Hematopoietic multipotent progenitor cell treated with erythropoietin and hydrocortisone succinate and interleukin-3 and kit ligand, for 17 days (in vitro differentiated cells): Measurements from ENCODE around the gene METTL8.
"Not testable (repeated sequence)": the region's sequence is repeated elsewhere in the genome, so short reads cannot be mapped to it uniquely, and the experiment has no call there.

Experiments used
- DNase-seq: peaks from one replicate; pipeline ENCODE4 v3.0.0-alpha.2; 2015; ENCODE audit warnings: low spot score

The METTL8 gene

DNA sequence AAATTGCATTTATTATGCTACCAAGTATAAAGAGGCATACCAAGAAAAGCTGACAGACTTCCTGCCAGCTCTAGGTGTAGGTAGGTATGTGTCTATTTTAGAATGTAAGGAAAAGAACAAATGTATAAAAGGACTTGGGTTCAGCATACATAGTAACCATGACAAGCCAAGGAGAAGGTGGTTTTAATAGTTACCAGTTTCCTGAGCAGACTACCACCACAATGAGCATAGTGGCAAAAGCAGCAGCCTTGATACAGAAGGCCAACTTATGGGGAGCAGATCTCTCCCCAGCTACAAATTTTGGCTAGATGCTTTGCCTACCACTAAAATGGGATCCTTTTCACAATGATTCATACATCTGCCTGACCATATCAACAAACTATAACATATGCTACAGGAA lies 34.5 kb downstream of the METTL8 start:
- DNase-seq = no peak

DNA sequence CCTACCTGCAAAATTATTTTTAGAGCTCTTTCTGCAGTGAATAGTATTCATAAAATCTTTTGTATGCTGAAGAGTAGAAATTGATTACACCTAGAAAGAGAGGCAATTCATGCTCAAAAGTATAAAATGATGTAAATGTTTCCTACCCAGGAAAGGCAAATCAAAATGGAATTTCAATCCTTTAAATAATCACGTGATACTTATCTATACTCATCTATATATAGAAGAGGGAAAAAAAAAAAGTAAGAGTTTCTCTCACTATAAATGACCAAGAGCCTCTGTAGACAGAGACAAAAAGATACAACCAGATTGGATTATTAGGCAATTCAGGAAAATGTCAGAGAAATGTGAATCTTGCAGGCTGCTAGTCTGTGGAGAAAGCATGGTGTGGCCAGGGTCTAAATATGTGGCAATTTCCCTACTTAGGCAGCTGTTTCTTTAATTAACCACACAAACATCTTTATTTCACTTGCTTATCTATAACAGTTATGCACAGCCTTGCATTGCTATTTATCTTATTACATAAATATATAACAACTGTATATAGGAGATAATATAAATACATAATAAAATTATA lies 39.5 kb downstream of the METTL8 start:
- no peak for DNase-seq

DNA sequence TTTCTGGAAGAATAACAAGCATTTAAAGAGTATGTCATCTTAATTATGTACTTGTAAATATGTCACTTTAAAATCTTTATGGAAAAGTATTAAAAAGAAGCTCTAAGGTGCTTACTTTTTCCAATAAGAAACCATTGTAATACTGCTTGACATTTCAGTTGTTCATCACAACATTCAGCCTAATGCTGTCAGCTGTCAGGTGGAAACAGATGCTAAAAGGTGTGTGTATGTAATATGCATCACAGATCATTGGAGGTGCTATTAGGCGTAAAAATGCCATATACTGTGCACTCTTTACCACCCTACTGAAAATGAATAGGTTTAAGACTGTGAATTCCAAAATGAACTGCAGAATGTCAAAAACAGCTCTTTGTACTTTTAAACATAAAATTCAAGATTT lies 40.3 kb downstream of the METTL8 start:
- DNase-seq = no peak

DNA sequence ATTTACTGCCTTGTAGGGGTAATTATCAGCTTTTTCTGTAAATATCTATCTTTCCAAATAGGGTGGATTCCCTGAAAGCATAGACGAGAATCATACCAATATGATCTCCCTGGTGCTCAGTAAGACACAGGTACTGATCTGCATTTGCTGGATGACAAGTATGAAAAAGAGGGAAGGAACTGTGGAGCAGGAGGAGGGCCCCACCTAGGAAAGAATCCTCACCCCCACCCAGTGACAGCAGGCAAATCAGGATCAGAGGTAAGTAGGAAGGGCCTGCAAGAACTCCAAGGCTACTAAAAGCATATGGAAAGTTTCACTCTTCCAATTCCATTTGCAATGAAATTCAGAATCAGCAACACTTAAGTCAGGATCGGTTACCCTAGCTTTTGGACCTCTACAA lies 42.3 kb downstream of the METTL8 start:
- DNase-seq = no peak

DNA sequence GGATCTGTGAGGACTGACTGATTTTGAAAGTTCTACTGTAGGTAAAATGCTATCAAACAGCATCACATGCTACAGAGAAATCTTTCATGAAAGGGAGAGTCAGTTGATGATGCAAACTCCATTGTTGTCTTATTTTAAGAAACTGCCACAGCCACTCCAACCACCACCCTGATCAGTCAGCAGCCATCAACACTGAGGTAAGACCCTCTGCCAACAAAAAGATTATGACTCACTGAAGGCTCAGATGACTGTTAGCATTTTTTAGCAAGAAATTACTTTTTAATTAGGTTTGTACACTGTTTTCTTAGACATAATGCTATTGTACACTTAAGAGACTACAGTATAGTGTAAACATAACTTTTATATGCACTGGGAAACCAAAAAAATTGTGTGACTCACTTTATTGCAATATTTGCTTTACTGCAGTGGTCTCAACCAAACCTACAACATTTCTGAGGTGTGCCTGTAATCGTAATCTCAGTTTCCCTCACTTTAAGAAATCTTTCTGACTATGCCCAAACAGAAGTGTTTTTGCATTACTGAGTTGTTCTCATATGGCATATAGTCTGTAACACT lies 42.8 kb downstream of the METTL8 start:
- no peak for DNase-seq

DNA sequence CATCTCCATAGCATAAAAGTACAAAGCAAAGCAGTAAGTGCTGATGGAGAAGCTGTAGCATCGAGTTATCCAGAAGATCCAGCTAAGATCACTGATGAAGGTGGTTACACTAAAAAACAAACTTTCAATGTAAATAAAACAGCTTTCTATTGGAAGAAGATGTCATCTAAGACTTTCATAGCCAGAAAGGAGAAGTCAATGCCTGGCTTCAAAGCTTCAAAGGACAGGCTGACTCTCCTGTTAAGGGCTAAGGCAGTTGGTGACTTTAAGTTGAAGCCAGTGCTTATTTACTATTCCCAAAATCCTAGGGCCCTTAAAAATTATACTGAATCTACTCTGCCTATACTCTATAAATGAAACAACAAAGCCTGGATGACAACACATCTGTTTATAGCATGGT lies 44.0 kb downstream of the METTL8 start:
- DNase-seq = no peak

DNA sequence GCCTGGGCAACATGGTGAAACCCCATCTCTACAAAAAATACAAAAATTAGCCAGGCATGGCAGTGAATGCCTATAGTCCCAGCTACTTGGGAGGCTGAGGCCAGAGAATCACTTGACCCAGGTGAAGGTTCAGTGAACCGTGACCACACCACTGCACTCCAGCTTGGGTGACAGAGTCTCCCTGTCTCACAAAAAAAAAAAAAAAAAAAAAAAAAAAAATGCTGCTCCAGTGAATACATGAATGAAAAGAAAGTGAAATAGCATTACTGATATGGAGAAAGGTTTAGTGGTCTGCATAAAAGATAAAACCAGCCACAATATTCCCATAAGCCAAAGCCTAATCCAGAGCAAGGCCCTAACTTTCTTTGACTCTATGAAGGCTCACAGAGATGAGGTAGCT lies 44.5 kb downstream of the METTL8 start:
- DNase-seq = no peak

DNA sequence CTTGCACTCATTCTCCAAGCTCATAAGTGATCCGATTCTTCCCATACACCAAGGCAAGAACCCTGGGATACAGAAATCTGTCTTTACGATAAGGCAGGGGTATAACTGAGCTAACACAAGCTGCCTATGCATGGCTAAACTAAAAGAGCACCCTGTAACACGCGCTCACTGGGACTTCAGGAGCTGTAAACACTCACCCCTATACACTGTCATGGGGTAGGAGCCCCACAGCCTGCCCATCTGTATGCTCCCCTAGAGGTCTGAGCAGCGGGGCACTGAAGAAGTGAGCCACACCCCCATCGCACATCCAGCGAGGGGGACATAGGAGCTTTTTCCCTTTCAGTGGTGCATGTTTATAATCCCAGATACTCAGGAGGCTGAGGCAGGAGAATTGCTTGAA lies 46.7 kb downstream of the METTL8 start:
- no peak for DNase-seq

DNA sequence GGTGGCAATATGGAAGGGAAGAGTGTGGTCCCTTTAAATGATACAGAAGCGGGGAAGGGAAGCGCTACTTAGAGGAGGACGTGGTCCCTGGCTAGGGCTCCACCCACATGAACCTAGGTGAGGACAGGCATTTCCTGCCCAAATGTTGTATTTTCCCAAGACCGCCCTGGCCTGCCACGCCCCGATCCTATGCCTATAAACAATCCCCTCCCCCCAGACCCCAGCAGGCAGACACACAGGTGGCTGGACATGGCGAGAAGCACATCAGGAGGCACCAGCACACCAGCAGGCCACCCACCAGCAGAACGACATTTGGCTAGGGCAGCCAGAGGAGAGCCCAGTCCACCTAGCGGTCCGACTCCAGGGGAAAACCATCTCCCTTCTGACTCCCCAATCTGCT lies 47.2 kb downstream of the METTL8 start:
- no peak for DNase-seq

DNA sequence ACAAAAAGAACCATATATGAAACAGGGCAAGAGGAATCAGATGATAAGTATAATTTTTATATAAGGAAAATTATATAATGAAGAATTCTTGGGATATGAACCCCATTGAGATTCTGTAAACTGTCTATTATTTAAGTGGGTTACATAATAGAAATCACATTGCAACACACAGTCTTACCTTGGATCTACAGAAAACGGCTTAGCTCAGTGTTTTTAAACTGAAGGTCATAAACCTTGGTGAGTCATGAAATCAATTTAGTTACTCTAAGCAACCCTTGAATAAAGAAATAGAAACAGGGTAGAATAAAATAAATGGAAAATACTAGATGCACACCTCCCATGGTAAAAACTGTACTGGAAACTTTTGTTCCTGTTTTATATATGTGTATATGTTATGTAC lies 50.7 kb downstream of the METTL8 start:
- no peak for DNase-seq

DNA sequence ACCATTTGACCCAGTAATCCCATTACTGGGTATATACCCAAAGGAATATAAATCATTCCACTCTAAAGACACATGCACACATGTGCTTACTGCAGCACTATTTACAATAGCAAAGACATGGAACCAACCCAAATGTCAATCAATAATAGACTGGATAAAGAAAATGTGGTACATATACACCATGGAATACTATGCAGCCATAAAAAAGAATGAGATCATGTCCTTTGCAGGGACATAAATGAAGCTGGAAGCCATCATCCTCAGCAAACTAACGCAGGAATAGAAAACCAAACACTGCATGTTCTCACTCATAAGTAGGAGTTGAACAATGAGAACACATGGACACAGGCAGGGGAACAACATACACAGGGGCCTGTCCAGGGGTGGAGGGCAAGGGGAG lies 51.6 kb downstream of the METTL8 start:
- DNase-seq = not testable (repeated sequence)

DNA sequence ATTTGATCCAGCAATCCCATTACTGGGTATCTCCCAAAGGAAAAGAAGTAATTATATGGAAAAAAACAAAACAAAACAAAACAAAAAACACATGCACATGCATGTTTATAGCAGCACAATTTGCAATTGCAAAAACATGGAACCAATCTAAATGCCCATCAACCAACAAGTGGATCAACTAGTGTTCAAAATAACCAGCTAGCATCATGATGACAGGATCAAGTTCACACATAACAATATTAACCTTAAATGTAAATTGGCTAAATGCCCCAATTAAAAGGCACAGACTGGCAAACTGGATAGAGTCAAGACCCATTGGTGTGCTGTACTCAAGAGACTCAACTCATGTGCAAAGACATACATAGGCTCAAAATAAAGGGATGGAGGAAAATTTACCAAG lies 55.9 kb downstream of the METTL8 start:
- not testable (repeated sequence) for DNase-seq

DNA sequence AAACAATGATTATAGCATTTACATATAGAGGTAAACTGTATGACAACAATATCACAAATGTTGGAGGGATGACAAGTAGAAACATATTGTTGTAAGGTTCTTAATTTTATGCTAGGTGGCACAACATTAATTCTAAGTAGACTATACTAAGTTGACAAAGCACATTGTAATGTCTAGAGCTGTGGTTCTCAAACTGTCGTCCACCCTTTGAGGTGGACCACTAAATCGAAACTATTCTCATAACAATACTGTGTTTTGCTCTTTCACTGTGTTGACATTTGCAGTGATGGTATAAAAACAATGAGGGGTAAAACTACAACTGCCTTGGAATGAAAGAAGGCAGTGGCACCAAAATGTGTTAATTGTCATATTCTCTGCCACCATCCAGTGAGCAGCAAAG lies 66.1 kb downstream of the METTL8 start:
- DNase-seq = no peak

DNA sequence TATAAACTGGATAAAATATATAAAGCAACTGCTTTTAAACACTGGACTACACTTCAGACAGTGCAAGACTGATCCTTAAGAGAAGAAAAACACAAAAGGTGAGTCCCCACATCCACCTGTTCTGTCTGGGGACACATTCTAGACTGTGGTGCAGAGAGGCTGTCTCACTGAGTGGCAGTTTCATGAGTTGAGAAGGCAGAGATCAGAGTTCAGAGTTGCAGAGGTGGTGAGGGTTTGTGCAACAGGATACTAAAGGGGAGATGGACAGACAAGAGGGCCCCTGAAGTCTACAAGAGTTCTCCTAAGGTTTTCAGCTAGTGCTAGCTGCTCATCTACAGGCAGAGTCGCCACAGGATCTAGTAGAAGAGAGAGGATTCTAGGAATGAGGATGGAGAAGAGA lies 68.0 kb downstream of the METTL8 start:
- DNase-seq = no peak

DNA sequence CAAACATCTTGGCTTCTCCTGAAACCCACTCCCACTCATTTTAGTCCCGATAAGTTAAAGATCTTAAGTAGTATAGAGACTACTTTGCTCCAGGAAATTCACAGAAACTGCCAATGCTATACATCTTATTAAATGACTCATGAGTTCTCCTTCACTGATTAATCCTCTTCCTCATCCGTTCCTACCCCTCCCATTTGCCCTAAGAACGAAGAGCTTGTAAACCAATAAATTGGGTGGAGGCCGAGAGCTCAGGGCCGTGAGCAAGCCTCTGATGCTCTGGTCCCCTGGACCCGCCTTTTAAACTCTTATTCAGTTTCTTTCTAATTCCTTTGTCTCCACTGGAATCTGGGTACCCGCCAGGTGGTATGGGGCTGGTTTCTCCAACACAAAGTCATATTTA lies 68.6 kb downstream of the METTL8 start:
- DNase-seq = no peak

DNA sequence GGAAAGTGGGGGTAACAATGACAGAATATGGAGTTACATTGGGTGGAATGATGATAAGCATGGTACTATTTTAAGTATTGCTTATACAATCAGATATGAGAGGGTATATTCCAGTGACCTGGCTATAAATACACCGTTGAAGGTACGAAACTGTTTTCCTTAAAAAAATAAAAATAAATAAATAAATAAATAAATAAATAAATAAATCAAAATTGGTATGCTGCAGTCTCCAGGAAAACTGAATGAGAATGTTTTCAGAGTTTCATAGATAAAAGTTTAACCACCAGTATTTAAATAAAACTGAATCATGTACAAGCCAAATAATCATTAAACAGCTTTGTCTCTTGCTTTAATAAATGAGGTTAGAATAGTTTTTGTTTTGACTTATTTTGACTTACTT lies 71.4 kb downstream of the METTL8 start:
- DNase-seq = no peak

DNA sequence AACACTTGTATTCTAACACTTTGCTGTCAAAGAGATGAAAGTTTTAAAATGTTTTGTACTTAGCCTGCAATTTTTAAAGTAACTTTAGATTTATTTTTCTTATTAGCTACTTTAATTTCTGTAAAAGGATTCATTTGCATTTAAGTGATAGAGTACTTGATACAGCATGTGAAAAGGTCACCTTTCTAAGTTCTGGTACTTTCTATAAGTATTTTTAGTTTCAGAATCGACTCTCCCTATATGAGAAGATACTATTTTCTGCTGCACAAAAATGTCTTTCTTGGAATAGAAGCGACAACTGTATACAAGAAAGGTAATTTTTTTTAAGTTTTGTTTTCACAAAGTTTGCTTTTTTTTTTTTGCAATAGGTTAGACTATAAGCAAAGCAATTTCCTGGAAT lies 72.9 kb downstream of the METTL8 start:
- DNase-seq = no peak

DNA sequence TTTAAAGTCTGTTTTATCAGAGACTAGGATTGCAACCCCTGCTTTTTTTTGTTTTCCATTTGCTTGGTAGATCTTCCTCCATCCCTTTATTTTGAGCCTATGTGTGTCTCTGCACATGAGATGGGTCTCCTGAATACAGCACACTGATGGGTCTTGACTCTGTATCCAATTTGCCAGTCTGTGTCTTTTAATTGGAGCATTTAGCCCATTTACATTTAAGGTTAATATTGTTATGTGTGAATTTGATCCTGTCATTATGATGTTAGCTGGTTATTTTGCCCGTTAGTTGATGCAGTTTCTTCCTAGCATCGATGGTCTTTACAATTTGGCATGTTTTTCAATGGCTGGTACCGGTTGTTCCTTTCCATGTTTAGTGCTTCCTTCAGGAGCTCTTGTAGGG lies 80.0 kb downstream of the METTL8 start:
- not testable (repeated sequence) for DNase-seq

DNA sequence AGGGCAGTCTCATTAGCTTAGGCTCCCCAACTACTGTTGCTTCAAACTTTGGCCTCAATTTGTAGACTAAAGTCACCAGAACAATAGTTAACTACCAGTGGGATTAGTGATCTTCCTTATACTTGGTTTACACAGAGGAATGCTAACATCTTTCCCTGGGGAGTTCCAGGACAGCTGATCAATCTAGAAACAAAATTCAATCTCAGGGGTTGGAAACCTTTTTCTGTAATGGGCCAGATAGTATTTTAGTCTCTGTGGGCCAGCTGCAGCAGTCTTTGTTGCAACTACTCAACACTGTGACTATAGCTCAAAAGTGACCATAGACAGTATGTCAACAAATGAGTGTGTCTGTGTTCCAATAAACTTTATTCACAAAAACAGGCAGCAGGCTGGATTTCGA lies 85.7 kb downstream of the METTL8 start:
- no peak for DNase-seq

DNA sequence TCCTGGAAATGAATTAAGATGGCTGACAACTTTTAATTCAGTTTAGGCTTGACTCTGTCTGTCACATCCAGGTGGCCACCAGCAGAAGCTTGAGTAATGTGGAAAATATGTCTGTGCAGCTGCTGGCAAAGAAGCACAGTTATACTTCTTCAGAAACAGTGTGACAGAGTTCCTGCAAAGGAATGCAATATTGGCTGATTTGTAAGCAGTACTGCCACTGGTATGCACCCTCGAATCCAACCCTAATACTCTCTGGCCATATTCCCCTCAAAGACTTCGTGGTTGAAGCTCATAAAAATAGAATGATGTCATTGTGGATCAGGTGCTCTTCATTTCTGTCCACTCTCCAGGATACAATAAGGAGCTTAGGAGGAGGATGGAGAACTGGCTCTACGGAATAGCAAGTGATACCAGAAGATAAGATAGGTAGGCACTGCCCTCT lies 86.2 kb downstream of the METTL8 start:
- no peak for DNase-seq

DNA sequence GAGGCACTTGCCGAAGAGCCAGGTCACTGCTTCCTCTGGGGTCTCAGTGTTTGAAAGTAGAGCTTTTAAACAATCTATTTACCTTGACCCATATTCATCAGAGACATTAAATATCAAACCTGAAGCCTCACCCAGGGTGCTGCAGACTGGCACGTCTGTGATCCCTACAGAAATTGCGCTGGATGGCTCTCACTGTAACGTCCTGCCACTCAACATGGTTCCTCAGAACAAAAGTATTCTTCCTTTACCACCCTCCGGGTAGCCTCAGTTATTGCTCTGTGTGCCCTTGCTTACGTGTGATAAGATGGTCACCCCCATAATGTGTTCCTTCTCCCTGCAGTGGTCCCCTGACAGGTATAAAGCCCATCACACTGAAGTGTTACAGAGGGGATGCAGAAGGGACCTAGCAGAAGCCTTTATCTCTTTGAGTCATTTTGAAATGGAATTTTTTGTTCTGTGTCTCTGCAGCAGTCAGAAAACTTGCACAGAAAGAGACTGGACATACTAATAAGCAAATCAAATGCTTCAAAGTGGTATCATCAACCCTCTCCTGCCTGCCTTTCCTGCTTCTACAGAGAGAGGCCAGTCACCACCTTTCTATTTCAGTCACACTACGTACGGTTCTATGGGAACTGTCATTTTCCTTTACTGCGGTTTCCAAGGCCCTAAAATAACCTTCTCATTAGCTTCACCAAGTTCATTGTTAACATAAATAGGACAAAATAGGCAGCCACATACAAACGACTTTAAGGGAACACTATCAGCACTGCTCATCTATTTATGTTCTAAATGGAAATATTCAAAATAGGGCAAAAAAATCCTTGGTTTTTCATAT lies 86.8 kb downstream of the METTL8 start:
- no peak for DNase-seq

DNA sequence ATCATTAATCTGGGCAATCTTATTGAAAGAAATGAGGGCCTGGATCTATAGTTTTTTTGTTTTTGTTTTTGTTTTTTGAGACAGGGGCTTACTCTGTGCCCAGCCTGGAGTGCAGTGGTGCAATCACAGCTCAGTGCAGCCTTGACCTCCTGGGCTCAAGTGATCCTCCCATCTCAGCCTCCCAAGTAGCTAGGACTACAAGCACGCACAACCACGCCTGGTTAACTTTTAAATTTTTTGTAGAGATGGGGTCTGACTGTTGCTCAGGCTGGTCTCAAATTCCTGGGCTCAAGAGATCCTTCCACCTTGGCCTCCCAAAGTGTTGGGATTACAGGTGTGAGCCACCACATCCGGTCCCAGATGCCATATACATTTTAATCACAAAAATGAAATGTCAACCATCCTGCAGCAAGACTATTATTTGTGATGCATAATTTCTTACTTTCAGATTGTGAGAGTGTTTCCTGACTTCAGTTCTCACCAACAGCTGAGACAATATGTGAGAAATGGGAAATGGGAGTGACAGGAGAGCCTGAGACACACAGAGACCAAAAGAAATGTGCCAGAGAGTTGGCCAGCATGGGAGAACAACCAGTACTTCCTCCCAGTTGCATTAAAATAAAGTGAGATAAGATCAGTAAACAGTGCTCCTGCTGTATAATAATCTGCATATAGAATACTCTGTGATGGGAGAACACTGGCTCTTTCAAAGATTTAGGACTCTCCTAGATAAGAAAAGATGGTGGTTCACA lies 87.6 kb downstream of the METTL8 start:
- no peak for DNase-seq

DNA sequence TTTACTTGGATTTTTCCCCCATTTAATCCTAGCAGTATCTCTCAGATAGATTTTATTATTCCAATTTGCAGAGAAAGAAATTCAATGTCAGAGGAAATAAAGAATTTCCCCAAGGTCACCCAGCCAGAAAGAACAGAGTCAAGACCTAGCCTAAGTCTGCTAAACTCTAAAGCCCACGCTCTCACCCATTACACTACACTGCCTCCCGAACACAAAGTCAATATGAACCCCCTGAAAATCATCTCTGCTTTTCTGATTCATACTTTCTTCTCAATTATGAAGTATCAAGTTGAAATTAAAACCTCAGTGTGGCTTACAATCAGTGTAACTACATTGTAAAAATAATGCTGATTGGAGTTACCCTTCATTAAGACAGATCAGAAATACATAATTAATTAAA lies 89.6 kb downstream of the METTL8 start:
- no peak for DNase-seq
